Stromal cell of bone marrow (primary cell): ENCODE results near the gene CLIC5.
"Not testable (repeated sequence)": the region's sequence is repeated elsewhere in the genome, so short reads cannot be mapped to it uniquely, and the experiment has no call there.

Experiments used
- DNase-seq: peaks from one replicate; pipeline ENCODE4 v3.0.0-alpha.2; 2012; ENCODE audit warnings: low read depth

Gene CLIC5

GRCh38 chr6:45927421-45928320, 88.0 kb downstream of the CLIC5 start:
- no peak for DNase-seq

- not testable (repeated sequence) for DNase-seq
Measured at GRCh38 chr6:45926423-45926822, 89.2 kb downstream of the CLIC5 start.

- DNase-seq = no peak
Measured at GRCh38 chr6:45924763-45925342, 90.8 kb downstream of the CLIC5 start.

- peak; percentile 37 for DNase-seq
Measured at GRCh38 chr6:45923831-45924391, 91.7 kb downstream of the CLIC5 start.

GRCh38 chr6:45922728-45923351, 92.8 kb downstream of the CLIC5 start:
- peak; percentile 64 for DNase-seq

GRCh38 chr6:45921691-45922281, 93.9 kb downstream of the CLIC5 start:
- DNase-seq = no peak

GRCh38 chr6:45920819-45921511, 94.7 kb downstream of the CLIC5 start:
- DNase-seq = no peak

- DNase-seq = no peak
Measured at GRCh38 chr6:45917439-45917838, 98.2 kb downstream of the CLIC5 start.

GRCh38 chr6:45916692-45917091, 99.0 kb downstream of the CLIC5 start:
- DNase-seq = no peak

- no peak for DNase-seq
Measured at GRCh38 chr6:45915780-45916468, 99.7 kb downstream of the CLIC5 start.

GRCh38 chr6:45911691-45912090, 104.0 kb downstream of the CLIC5 start:
- no peak for DNase-seq

GRCh38 chr6:45903959-45904358, 111.7 kb downstream of the CLIC5 start:
- DNase-seq = no peak

GRCh38 chr6:45902984-45903383, 112.7 kb downstream of the CLIC5 start:
- DNase-seq = no peak

- DNase-seq = no peak
Measured at GRCh38 chr6:45901767-45902650, 113.7 kb downstream of the CLIC5 start.

GRCh38 chr6:45900808-45901752, 114.6 kb downstream of the CLIC5 start:
- peak; percentile 83 for DNase-seq

GRCh38 chr6:45899683-45899946, 116.0 kb downstream of the CLIC5 start:
- DNase-seq = no peak

- no peak for DNase-seq
Measured at GRCh38 chr6:45898941-45899682, 116.5 kb downstream of the CLIC5 start.

- DNase-seq = peak; percentile 89
Measured at GRCh38 chr6:45896783-45897441, 118.7 kb downstream of the CLIC5 start.
